Vagina (tissue), 2 donors: Measurements from ENCODE around the gene PPP1R13B. TPM values are rescaled to one million over a fixed set of nuclear protein-coding genes. Genes with fewer than 3 reads are reported as not detected.

Experiments used
- DNase-seq, 2 donors: peaks; one replicate each; pipeline ENCODE4 v3.0.0-alpha.2; 2017; ENCODE audit errors: extremely low spot score in 2 of 2
- H3K27ac ChIP-seq: fragments of 200-600 bp; sonication (generic); one replicate; pipeline ENCODE4 v1.5.1; 2019
- H3K27me3 ChIP-seq: fragments of 200-600 bp; sonication (generic); one replicate; pipeline ENCODE4 v1.5.1; 2019
- H3K36me3 ChIP-seq, 2 donors: fragments of 200-600 bp; sonication (generic); one replicate each; pipeline ENCODE4 v1.5.1; 2017 to 2019
- H3K4me1 ChIP-seq: fragments of 200-600 bp; sonication (generic); one replicate; pipeline ENCODE4 v1.5.1; 2019
- H3K4me3 ChIP-seq, 2 donors: fragments of 200-600 bp; sonication (generic); 1 replicate in 1 of 2; 2 replicates in 1 of 2; pipeline ENCODE4 v1.5.1; 2016 to 2019
- H3K9me3 ChIP-seq: fragments of 200-600 bp; sonication (generic); one replicate; pipeline ENCODE4 v1.5.1; 2019
- POLR2A ChIP-seq, 2 donors: fragments of 450-650 bp; IDR thresholded peaks; one replicate each; pipeline ENCODE4 v1.6.1; 2017; ENCODE audit warnings: antibody characterized with exemption in 2 of 2, mild to moderate bottlenecking in 2 of 2, moderate library complexity in 2 of 2
- POLR2AphosphoS5 ChIP-seq, 2 donors: sonication (generic); formaldehyde crosslinking; IDR thresholded peaks; one replicate each; pipeline ENCODE4 v1.9.0; 2017; ENCODE audit warnings: antibody characterized with exemption in 2 of 2, mild to moderate bottlenecking in 2 of 2, low read depth in 1 of 2; ENCODE audit not compliant: insufficient read depth in 1 of 2
- intact Hi-C: fragments of 100-400 bp; cut with DNase I; formaldehyde crosslinking; loops from one replicate; pipeline ENCODE4 v1.15.1; 2023
- total RNA-seq: library from RNA; depleted of rRNA; stranded (reverse); fragments of >200 nt; gene quantifications from one replicate; pipeline ENCODE4 v1.2.3, GENCODE V29; 2016
- TF ChIP-seq, protein P1 (sequence below), 3 experiments: fragments of 450-650 bp in 2 of 3; fragments of 200-600 bp in 1 of 3; sonication (generic) in 1 of 3; IDR thresholded peaks; one replicate each; pipeline ENCODE4 v1.5.1; 2017 to 2019; ENCODE audit warnings: antibody characterized with exemption in 3 of 3, mild to moderate bottlenecking in 2 of 3, moderate library complexity in 2 of 3

Gene PPP1R13B
- total RNA-seq, 1 donor from 2014 or later = 34.1 TPM

DNA sequence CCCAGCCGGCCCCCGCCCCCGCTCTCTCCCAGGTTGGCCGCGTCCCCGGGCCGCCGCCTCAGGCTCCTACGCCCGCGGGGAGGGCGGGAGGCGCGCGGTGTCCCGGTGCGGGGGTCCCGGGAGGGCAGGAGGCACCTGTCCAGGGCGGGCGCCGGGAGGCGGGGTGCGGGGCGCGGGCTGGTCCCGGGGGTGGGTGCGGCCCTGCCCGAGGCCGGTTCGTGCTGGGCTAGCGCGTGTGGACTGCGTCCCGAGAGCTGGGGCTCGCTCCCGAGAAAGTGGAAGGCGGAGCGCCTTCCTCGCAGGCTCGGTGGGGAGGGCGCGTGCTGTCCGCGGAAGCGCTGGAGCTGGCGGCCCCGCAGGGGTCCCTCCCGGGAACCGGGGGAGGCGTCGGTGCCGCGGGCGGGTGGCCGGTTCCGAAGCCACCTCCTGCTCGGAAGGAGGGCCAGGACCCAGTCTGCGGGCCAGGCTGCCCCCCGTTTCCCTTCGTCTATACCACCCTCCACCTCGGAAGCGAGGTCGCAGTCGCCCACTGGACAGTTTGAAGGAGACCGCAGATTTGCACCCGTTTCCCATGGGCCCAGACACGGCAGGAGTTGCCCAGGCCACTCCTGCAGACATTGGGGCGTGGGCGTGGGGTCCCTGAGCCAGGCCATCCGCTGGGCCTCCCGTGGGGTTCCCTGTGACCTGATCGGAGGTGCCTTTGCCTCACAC lies 131.1 kb downstream of the PPP1R13B start:
- Histone ChIP-seq H3K36me3 (no peaks in the 10 kb centered on the region), H3K27ac (peak overlapping the region; percentile 85), H3K9me3 (no peaks in the 10 kb centered on the region), H3K27me3 (no peaks in the 10 kb centered on the region), H3K4me1 (peaks cover 77% of the 10 kb centered on the region), H3K4me3 (peak overlapping the region; percentile 92 to 94)
- no peak for DNase-seq
- intact Hi-C loops = no loop called here
- TF ChIP-seq POLR2A (IDR thresholded peaks at IDR 0.05) = no peak
- no peak for TF ChIP-seq POLR2AphosphoS5 (IDR thresholded peaks at IDR 0.05; ENCODE audit: insufficient read depth in 1 of 2, low read depth in 1 of 2)
- TF ChIP-seq, protein P1, sequence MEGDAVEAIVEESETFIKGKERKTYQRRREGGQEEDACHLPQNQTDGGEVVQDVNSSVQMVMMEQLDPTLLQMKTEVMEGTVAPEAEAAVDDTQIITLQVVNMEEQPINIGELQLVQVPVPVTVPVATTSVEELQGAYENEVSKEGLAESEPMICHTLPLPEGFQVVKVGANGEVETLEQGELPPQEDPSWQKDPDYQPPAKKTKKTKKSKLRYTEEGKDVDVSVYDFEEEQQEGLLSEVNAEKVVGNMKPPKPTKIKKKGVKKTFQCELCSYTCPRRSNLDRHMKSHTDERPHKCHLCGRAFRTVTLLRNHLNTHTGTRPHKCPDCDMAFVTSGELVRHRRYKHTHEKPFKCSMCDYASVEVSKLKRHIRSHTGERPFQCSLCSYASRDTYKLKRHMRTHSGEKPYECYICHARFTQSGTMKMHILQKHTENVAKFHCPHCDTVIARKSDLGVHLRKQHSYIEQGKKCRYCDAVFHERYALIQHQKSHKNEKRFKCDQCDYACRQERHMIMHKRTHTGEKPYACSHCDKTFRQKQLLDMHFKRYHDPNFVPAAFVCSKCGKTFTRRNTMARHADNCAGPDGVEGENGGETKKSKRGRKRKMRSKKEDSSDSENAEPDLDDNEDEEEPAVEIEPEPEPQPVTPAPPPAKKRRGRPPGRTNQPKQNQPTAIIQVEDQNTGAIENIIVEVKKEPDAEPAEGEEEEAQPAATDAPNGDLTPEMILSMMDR (IDR thresholded peaks at IDR 0.05) = no peak

DNA sequence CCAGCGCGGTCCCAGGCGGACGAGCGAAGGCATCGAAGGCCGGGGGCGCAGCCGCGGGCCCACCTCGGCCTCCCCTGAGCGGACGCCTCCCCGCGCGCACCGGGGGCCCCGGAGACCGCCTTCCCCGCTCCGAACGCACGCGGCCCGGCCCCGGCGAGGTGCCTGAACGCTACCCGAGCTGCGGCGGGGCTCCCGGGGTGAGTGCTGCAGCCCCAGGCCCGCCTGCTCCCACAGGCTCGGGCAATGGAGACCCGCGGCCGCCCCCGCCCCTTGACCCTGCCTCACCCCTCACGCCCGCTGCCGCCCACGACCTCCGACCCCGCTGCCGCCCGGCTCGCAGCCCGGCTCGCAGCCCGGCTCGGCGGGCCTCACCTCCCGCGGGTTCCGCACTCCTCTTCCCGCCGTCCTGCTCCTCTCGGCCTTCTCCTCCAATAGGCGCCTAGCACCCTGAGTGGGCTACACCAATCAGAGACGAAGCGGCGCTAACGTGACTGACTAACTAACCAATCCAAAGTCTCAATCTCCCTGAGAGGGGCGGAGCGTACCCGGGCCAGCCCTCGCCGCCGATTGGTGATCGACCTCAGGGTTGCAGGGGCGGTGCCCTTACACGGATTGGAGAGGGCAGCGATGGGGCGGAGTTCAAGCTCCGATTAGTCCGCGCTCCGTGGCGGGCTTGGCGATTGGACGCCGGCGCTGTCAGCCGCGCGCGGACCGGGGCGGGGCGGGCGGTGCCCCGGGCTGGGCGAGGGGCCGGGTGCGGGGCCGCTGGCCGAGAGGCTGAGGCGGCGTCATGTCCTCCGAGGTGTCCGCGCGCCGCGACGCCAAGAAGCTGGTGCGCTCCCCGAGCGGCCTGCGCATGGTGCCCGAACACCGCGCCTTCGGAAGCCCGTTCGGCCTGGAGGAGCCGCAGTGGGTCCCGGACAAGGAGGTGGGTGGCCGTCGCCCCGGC lies 132.0 kb downstream of the PPP1R13B start, which contains the start of the genes XRCC3 and ZFYVE21:
Gene XRCC3, minus strand, starts transcription at position 400 of the 949 bp plus-strand sequence. CDS start 4,364 bp downstream, outside the sequence.
Gene ZFYVE21, plus strand, starts transcription at position 759 of the 949 bp plus-strand sequence. Its CDS starts 32 bp downstream, at position 791.
- H3K27me3 ChIP-seq = no peaks in the 10 kb centered on the region
- no peaks in the 10 kb centered on the region for H3K36me3 ChIP-seq
- H3K4me3 ChIP-seq = peak within 1 kb of the TSS; percentile 92 to 94
- TF ChIP-seq, protein P1 (IDR thresholded peaks at IDR 0.05) = no peak
- TF ChIP-seq POLR2AphosphoS5 (IDR thresholded peaks at IDR 0.05; ENCODE audit: insufficient read depth in 1 of 2, low read depth in 1 of 2) (peak; percentile 64 to 87), POLR2A (IDR thresholded peaks at IDR 0.05) (peak in 1 of 2 donors; percentile 85)
- peak; percentile 99 to 100 for DNase-seq
- H3K4me1 ChIP-seq = peaks cover 82% of the 10 kb centered on the region
- peak within 1 kb of the TSS; percentile 85 for H3K27ac ChIP-seq
- intact Hi-C loops = no loop called here
- no peaks in the 10 kb centered on the region for H3K9me3 ChIP-seq

DNA sequence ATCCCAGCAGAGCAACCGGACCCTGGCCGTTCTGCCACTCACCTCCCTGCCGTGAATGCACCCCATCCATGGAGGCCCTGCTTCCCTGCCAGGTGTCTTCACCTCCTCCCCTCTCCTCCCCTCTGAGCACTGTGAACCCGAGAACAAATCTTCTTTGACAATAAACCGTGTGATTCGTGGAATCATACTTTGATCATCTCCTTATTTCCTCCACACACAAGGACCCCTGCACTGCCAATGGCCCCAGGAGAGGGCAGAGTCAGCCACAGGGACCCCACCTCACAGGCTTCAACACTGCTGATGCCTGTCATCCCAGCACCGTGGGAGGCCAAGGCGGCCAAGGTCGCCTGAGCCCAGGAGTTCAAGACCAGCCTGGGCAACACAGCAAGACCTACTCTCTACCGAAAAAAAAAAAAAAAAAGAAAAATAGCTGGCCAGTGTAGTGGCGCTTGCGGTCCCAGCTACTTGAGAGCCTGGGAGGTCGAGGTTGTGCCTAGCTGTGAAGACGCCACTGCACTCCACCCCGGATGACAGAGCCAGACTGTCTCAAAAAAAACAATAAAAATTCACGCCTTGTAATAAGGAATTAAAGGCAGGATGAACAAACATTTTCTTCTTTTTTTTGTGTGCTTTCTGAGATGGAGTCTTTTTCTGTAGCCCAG lies 133.2 kb downstream of the PPP1R13B start:
- H3K4me3 ChIP-seq = peak overlapping the region; percentile 91 to 94
- H3K27me3 ChIP-seq = no peaks in the 10 kb centered on the region
- TF ChIP-seq POLR2AphosphoS5 (IDR thresholded peaks at IDR 0.05; ENCODE audit: insufficient read depth in 1 of 2, low read depth in 1 of 2) (no peak), POLR2A (IDR thresholded peaks at IDR 0.05) (no peak)
- TF ChIP-seq, protein P1 (IDR thresholded peaks at IDR 0.05) = no peak
- H3K4me1 ChIP-seq = peaks cover 84% of the 10 kb centered on the region
- H3K9me3 ChIP-seq = no peaks in the 10 kb centered on the region
- no peak for DNase-seq
- intact Hi-C loops = no loop called here
- H3K27ac ChIP-seq = no peak overlapping the region
- H3K36me3 ChIP-seq = no peaks in the 10 kb centered on the region

DNA sequence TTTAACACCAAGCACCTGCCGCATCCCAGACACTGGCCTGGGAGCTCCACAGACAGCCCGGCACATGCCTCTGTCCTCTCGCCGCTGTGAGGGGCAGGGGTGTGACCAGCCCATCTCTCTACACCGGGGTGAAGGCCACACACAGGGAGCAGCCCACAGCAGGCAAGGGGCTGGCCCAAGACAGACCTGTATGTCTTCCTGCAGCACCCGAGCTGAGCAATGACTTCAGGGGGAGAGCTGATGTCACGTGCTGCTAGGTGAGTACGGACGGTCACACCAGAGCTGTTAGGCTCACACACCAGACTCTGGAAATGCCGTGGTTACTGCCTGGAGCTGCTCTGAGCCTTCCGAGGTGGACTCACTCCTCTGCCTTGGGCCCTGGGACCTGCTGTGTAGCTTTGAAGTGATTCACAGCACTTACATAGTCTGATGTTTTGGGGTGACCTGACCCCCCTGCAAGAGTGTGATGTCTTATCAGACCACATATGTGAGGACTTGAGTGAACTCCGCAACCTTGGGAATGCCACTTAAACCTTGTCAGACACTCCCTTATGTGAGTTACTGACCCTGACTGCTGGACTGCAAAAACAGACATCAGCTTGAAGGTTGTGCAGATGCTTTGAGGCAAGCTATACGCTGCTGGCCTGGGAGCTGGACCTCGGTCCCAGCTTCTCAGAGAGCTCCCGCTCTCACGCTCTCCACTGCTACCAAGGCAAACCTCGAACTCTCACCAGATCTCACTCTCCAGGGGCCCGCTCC lies 133.9 kb downstream of the PPP1R13B start:
- TF ChIP-seq POLR2A (IDR thresholded peaks at IDR 0.05) = no peak
- TF ChIP-seq POLR2AphosphoS5 (IDR thresholded peaks at IDR 0.05; ENCODE audit: insufficient read depth in 1 of 2, low read depth in 1 of 2) = no peak
- TF ChIP-seq, protein P1 (IDR thresholded peaks at IDR 0.05) = no peak

More for the DNA sequence above, 133.9 kb downstream of the PPP1R13B start:
- H3K27me3 ChIP-seq = no peaks in the 10 kb centered on the region
- H3K9me3 ChIP-seq = no peaks in the 10 kb centered on the region
- H3K36me3 ChIP-seq = no peaks in the 10 kb centered on the region
- H3K4me3 ChIP-seq = no peak overlapping the region
- DNase-seq = no peak
- intact Hi-C loops = no loop called here
- H3K4me1 ChIP-seq = peaks cover 82% of the 10 kb centered on the region
- H3K27ac ChIP-seq = no peak overlapping the region
